ENCODE results near the gene SYTL3.

GRCh38 chr6:158626360-158627167 is 23.3 kb upstream of the SYTL3 start:
- no peak for TF ChIP-seq EZH2 (IDR thresholded peaks at IDR 0.05; ENCODE audit: borderline replicate concordance, insufficient read depth, low read depth, low read length, poor library complexity, severe bottlenecking)
- TF ChIP-seq CTCF (IDR thresholded peaks at IDR 0.05) = no peak

Measured in B cell (primary cell).